ENCODE results near the gene SPAG5. TPM values are rescaled to one million over a fixed set of nuclear protein-coding genes. Genes with fewer than 3 reads are reported as not detected.

The SPAG5 gene
- total RNA-seq, 3 donors from 2014 or later = 7.2 to 30.3 (median 15.1) TPM

GRCh38 chr17:28624148-28624547 lies 25.3 kb upstream of the SPAG5 start:
- H3K4me3 ChIP-seq = no peak overlapping the region
- peaks cover 14% of the 10 kb centered on the region for H3K36me3 ChIP-seq (ENCODE audit: low read depth)
- ATAC-seq (no peak), DNase-seq (no peak)
- H3K9me3 ChIP-seq = no peaks in the 10 kb centered on the region
- TF ChIP-seq, protein P1, sequence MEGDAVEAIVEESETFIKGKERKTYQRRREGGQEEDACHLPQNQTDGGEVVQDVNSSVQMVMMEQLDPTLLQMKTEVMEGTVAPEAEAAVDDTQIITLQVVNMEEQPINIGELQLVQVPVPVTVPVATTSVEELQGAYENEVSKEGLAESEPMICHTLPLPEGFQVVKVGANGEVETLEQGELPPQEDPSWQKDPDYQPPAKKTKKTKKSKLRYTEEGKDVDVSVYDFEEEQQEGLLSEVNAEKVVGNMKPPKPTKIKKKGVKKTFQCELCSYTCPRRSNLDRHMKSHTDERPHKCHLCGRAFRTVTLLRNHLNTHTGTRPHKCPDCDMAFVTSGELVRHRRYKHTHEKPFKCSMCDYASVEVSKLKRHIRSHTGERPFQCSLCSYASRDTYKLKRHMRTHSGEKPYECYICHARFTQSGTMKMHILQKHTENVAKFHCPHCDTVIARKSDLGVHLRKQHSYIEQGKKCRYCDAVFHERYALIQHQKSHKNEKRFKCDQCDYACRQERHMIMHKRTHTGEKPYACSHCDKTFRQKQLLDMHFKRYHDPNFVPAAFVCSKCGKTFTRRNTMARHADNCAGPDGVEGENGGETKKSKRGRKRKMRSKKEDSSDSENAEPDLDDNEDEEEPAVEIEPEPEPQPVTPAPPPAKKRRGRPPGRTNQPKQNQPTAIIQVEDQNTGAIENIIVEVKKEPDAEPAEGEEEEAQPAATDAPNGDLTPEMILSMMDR (IDR thresholded peaks at IDR 0.05) = no peak
- intact Hi-C loops (cut with DNase I, micrococcal nuclease) = no loop called here
- H3K4me1 ChIP-seq (ENCODE audit: low read depth) = no peaks in the 10 kb centered on the region

DNA sequence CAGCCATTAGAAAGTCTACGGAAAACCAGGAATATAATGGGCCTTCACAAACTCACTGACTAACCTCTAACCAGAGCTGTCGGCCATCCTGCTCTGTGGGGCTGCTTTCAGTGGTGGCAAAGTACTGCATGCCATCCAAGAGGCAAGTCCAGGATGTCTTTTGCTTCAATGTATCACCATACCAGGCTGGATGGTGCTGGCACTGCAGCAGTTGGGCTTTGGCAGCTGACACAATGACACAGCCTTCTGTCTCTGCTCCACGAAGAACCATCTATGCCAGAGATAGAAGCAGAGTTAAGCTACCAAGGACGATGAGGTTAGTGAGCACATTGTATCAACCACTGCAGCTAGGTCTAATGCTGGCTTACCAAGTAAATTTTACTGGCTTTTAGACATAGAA lies 24.9 kb upstream of the SPAG5 start:
- ATAC-seq (no peak), DNase-seq (no peak)
- no peak overlapping the region for H3K4me3 ChIP-seq
- TF ChIP-seq, protein P1 (IDR thresholded peaks at IDR 0.05) = no peak
- peaks cover 14% of the 10 kb centered on the region for H3K36me3 ChIP-seq (ENCODE audit: low read depth)
- H3K9me3 ChIP-seq = no peaks in the 10 kb centered on the region
- intact Hi-C loops (cut with DNase I, micrococcal nuclease) = no loop called here
- H3K4me1 ChIP-seq (ENCODE audit: low read depth) = no peaks in the 10 kb centered on the region

- Histone ChIP-seq H3K9me3 (no peaks in the 10 kb centered on the region), H3K36me3 (ENCODE audit: low read depth) (peaks cover 10% of the 10 kb centered on the region), H3K4me3 (no peak overlapping the region), H3K4me1 (ENCODE audit: low read depth) (no peaks in the 10 kb centered on the region)
- DNase-seq = no peak
- TF ChIP-seq, protein P1 (IDR thresholded peaks at IDR 0.05) = no peak
- no peak for ATAC-seq
- intact Hi-C loops (cut with DNase I, micrococcal nuclease) = no loop called here
These were observed 23.4 kb upstream of the SPAG5 start for GRCh38 chr17:28622186-28622585.

DNA sequence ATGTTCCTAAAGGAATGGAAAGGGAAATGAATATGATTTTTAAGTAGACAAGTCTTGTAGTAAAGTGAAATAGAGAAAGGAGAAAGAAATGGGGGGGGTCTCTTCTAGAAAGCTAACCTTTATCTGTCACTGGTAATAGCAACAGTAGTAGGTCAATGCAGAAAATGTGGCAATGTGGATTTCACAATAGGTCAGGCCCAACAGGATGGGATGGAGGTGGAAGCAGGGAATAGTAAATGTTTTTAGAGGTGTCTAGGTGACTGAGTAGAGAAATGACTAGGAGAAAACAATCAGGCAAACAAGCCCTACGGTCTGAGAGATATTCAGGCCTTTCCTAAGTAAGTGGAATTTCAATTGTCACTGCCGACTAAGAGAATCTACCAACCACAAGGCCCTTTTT lies 21.2 kb upstream of the SPAG5 start:
- H3K36me3 ChIP-seq (ENCODE audit: low read depth) = peaks cover 25% of the 10 kb centered on the region
- ATAC-seq = no peak
- no peaks in the 10 kb centered on the region for H3K9me3 ChIP-seq
- intact Hi-C loops (cut with DNase I, micrococcal nuclease) = no loop called here
- H3K4me1 ChIP-seq (ENCODE audit: low read depth) = no peaks in the 10 kb centered on the region
- H3K4me3 ChIP-seq = no peak overlapping the region
- DNase-seq = no peak
- TF ChIP-seq, protein P1 (IDR thresholded peaks at IDR 0.05) = no peak

DNA sequence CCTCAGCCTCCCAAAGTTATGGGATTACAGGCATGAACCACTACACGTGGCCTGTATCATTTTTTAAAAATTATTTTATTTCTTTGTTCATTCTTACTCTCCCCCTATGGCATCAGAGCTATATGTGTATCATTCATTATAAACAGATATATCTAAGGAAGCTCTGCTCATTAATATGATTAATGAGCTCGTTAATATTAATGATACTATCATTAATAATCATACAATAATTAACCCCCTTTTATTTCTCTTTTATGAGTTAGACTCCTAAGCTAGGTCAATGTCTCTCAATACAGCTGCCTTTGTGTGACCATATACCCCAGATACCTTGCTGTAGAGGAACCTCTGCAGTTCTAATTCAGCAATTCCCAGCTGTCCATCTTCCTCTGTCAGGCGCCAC lies 19.6 kb upstream of the SPAG5 start:
- intact Hi-C loops (cut with DNase I, micrococcal nuclease) = no loop called here
- H3K36me3 ChIP-seq (ENCODE audit: low read depth) = peaks cover 25% of the 10 kb centered on the region
- H3K4me1 ChIP-seq (ENCODE audit: low read depth) = no peaks in the 10 kb centered on the region
- no peaks in the 10 kb centered on the region for H3K9me3 ChIP-seq
- TF ChIP-seq, protein P1 (IDR thresholded peaks at IDR 0.05) = no peak
- H3K4me3 ChIP-seq = no peak overlapping the region
- no peak for DNase-seq
- no peak for ATAC-seq

GRCh38 chr17:28616281-28616680 lies 17.5 kb upstream of the SPAG5 start:
- H3K4me1 ChIP-seq (ENCODE audit: low read depth) = no peaks in the 10 kb centered on the region
- intact Hi-C loops (cut with DNase I, micrococcal nuclease) = no loop called here
- no peak overlapping the region for H3K4me3 ChIP-seq
- H3K9me3 ChIP-seq = no peaks in the 10 kb centered on the region
- ATAC-seq (no peak), DNase-seq (no peak)
- peaks cover 22% of the 10 kb centered on the region for H3K36me3 ChIP-seq (ENCODE audit: low read depth)
- TF ChIP-seq, protein P1 (IDR thresholded peaks at IDR 0.05) = no peak

Data from mucosa of descending colon (tissue), 3 donors.